M059J (cell line): ENCODE results near the gene TRPM8. TPM values are rescaled to one million over a fixed set of nuclear protein-coding genes. Genes with fewer than 3 reads are reported as not detected.
A peak's percentile ranks its signal among the peaks of the same experiment; 100 is the strongest.
"Not testable (repeated sequence)": the region's sequence is repeated elsewhere in the genome, so short reads cannot be mapped to it uniquely, and the experiment has no call there.

ENCODE experiments used
- DNase-seq: peaks from one replicate; pipeline ENCODE4 v3.0.0-alpha.2; 2012; ENCODE audit warnings: low read depth
- total RNA-seq: library from RNA; depleted of rRNA; stranded (reverse); fragments of >200 nt; shearing (Covaris generic); gene quantifications from 2 replicates; pipeline ENCODE4 v1.2.3, GENCODE V29; 2014; rRNA removed

Gene TRPM8
- total RNA-seq: 1.9 and 4.2 TPM in 2 replicates

GRCh38 chr2:233917116-233917515 is at the start of gene TRPM8:
Gene TRPM8 (plus strand): TSS chr2:233917373. CDS start chr2:233926538, 9,165 bp downstream.
- no peak for DNase-seq

- DNase-seq: peak; percentile 42
Observed at GRCh38 chr2:233867993-233868532, 49.1 kb upstream of the TRPM8 start, which contains the start of gene MSL3B. Gene MSL3B (minus strand): TSS chr2:233868386.

- DNase-seq: no peak
Observed at GRCh38 chr2:233871432-233871831, 45.7 kb upstream of the TRPM8 start.

- DNase-seq: not testable (repeated sequence)
Observed at GRCh38 chr2:233872125-233872524, 45.0 kb upstream of the TRPM8 start.

- no peak for DNase-seq
Observed at GRCh38 chr2:233882353-233882752, 34.8 kb upstream of the TRPM8 start.

- peak; percentile 57 for DNase-seq
Observed at GRCh38 chr2:233892793-233893192, 24.4 kb upstream of the TRPM8 start.

GRCh38 chr2:233896253-233896652 is 20.9 kb upstream of the TRPM8 start:
- not testable (repeated sequence) for DNase-seq

GRCh38 chr2:233901367-233901766 is 15.8 kb upstream of the TRPM8 start:
- no peak for DNase-seq

- DNase-seq: no peak
Observed at GRCh38 chr2:233901884-233902283, 15.3 kb upstream of the TRPM8 start.

GRCh38 chr2:233905945-233906344 is 11.2 kb upstream of the TRPM8 start:
- DNase-seq: no peak

- no peak for DNase-seq
Observed at GRCh38 chr2:233907627-233908026, 9.5 kb upstream of the TRPM8 start.

- peak; percentile 36 for DNase-seq
Observed at GRCh38 chr2:233912691-233913423, 4.3 kb upstream of the TRPM8 start.

GRCh38 chr2:233915128-233915527 is 2.0 kb upstream of the TRPM8 start:
- DNase-seq: peak; percentile 10

- no peak for DNase-seq
Observed at GRCh38 chr2:233919319-233919718, 2.1 kb downstream of the TRPM8 start.

GRCh38 chr2:233919938-233920337 is 2.8 kb downstream of the TRPM8 start:
- DNase-seq: peak; percentile 73

GRCh38 chr2:233922471-233922870 is 5.3 kb downstream of the TRPM8 start:
- DNase-seq: peak; percentile 15

GRCh38 chr2:233925402-233925801 is 8.2 kb downstream of the TRPM8 start:
- DNase-seq: no peak

- DNase-seq: no peak
Observed at GRCh38 chr2:233926806-233927205, 9.6 kb downstream of the TRPM8 start.

- peak; percentile 39 for DNase-seq
Observed at GRCh38 chr2:233928594-233929351, 11.6 kb downstream of the TRPM8 start.

- DNase-seq: peak; percentile 58
Observed at GRCh38 chr2:233929352-233930022, 12.3 kb downstream of the TRPM8 start.

- DNase-seq: no peak
Observed at GRCh38 chr2:233934524-233934923, 17.4 kb downstream of the TRPM8 start.

- DNase-seq: peak; percentile 62
Observed at GRCh38 chr2:233935426-233935825, 18.3 kb downstream of the TRPM8 start.
